SW480 (cell line): ENCODE measurements around the gene TDRD15.
"Not testable (repeated sequence)": the region's sequence is repeated elsewhere in the genome, so short reads cannot be mapped to it uniquely, and the experiment has no call there.

Experiments
- DNase-seq: peaks from one replicate; pipeline ENCODE4 v3.0.0-alpha.2; 2016; ENCODE audit warnings: low spot score

Gene TDRD15

DNA sequence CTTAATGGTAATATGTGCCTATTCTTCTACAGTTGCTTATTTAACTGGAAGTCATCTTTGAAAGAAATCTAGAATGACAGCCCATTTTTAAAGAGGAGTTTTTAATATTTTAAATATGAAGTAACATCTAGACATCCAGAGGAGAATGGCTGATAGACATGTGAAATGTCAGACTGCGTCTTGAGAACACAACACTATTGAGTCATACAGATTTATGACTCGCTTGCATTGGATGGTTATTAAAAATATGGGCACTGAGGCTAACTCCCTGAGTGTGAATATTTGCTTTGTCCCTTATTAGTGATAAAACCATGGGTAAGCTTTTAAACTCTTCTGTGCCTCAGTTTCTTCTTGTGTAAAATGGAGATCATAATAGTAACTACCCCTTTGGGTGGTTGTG is 22.9 kb downstream of the TDRD15 start:
- no peak for DNase-seq

DNA sequence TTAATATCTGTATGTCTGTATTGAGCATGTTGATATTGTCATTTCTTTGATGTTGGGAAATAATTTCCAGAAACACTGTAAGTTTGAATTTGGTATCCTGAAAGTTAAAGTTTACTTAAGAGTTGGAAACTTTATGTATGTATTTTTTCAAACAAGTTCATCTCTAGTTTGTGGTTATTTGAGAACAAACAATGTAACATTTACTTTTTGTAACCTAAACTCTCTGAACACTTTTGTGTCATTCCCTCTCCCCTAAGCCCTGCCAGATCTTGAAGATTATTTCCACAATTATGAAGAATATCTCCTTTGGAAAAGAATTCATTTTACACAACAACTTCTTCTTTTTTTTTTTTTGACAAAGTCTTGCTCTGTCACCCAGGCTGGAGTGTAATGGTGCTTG is 24.9 kb downstream of the TDRD15 start:
- no peak for DNase-seq

DNA sequence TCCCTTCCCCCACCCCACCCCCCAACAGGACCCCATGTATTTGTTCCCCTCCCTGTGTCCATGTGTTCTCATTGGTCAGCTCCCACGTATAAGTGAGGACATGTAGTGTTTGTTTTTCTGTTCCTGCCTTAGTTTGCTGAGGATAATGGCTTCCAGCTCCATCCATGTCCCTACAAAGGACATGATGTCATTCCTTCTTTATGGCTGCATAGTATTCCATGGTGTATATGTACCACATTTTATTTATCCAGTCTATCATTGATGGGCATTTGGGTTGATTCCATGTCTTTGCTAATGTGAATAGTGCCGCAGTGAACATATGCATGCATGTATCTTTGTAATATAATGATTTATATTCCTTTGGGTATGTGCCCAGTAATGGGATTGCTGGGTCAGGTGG is 27.5 kb downstream of the TDRD15 start:
- not testable (repeated sequence) for DNase-seq

DNA sequence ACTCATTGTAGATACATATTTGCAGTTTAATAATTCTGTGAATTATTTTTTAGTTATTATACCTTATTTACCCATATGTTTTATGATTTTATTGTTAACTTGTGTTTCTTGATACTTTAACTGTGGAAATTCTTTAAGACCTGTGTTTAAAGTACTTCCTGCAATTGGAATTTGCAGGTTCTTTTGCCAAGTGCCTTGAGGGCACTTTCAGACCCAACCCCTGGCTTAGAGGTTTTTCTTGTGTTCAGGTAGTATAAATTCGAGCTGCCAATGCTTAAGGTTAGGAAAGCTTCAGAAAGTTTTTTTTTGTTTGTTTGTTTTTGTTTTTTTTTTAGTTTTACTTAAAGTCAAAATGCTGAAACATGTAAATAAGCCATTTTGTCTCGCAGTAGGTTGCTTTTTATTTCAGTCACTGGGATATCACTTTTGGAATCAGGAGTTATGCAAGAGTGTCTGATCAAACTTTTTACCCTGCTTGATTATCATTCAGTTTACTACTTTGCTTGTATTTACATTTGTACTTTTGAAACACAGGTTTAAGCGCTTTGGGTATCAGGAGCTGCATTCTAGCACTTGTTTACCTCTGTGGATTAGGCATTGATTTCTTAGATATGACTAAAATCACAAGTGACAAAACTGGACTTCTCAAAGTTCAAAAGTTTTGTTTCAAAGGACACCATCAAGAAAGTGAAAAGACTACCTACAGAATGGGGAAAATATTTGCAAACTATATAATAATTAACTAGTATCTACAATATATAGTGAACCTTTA is 31.8 kb downstream of the TDRD15 start:
- no peak for DNase-seq

DNA sequence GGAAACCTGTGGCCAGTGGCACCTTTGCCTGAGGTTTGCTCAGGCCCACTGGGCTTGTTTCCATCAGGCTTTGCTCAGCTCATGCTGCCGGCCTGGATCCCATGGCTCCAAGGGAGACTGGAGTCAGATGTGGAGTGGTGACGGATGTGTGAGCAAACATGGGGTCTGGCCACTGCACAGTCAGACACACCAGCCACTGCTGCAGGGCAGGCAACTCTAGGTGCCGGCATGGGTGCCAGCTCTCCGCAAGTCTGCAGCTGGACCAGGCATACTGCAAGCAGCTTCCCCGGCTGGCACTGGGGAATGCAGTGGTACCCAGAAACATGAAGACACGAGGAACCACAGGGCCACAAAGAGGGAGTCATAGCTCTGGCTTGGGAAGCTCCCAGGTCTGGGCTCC is 37.4 kb downstream of the TDRD15 start:
- no peak for DNase-seq

DNA sequence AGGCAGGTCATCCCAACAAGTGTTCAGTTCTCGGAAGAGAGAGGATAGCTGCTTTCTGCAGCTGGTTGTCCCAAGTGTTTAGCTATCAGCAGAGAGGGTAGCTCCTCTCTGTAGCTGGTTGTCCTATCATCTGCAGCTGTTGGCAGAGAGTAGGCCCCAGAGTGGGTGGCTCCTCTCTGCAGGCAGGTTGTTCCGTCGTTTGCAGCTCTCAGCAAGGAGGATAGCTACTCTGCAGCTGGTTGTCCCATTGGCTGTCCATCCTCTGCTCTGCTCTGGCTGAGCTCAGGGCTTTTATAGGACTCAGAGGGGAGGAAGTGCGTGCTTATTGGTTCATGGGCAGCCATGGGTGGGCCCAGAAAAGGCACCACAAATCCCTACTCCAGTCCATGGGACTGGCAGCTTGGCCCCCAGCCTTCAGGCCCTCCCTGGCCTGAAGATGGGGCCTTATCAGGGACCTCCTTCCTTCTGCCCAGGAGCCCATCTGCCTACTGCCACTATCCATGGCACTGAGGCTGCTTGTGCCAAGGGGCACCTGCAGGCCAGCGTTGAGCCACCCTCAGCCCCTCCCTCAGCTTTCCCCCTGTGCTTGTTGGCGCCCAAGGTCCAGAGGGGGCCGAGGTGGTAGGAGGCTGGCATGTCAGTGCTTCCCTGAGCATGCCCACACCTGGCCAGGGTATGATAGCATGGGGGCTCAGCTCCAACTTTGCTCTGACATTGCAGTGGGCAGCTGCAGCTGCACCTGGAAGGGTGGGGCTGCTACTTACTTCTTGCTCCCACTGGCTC is 38.3 kb downstream of the TDRD15 start:
- DNase-seq: no peak

DNA sequence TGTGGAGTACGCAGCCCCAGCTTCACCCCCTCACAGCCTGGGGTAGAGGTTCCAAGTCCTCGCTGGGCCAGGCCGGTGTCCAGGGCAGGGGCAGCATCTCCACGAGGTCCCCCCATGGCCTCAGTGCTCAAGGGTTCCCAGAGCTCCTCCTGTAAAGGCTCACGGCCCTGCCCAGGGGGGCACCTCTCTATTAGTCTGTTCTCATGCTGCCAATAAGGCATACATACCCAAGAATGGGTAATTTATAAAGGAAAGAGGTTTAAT is 38.8 kb downstream of the TDRD15 start:
- DNase-seq: no peak

DNA sequence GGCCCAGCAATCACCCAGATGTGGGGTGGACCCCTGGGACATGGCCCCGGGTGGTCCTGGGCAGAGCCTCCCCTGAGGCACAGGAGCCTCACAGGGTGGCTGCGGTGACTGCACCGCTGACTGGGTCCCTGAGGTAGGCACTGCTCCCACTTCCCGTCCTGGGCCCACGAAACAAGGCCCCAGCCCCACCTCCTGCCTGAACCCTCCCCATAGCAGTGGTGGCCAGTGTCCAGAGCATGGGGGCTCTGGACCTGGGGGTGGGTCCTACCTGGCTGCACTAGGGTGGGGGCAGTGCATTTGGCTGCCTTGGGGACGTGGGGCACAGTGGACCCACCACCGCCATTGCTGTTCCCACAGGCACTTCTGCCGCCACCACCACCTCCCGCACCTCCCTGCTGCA is 39.4 kb downstream of the TDRD15 start:
- DNase-seq: no peak

DNA sequence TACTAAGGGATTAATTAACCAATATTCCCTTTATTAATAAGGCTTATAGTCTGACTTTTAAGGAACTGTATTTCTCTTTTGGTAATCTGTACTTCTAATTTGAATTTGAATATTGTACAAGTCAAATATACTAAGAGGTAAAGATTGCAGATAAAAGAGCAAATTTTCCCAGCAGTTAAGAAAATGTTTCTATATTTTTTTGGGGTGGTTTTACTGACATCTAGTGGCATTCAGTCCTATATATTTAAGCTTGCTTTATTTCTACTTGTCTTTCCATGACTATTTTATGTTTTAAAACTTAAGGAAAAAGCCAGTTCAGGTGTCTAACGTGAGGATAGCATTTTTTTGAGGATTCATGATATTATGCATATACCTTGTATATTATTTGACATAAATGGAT is 41.6 kb downstream of the TDRD15 start:
- no peak for DNase-seq

DNA sequence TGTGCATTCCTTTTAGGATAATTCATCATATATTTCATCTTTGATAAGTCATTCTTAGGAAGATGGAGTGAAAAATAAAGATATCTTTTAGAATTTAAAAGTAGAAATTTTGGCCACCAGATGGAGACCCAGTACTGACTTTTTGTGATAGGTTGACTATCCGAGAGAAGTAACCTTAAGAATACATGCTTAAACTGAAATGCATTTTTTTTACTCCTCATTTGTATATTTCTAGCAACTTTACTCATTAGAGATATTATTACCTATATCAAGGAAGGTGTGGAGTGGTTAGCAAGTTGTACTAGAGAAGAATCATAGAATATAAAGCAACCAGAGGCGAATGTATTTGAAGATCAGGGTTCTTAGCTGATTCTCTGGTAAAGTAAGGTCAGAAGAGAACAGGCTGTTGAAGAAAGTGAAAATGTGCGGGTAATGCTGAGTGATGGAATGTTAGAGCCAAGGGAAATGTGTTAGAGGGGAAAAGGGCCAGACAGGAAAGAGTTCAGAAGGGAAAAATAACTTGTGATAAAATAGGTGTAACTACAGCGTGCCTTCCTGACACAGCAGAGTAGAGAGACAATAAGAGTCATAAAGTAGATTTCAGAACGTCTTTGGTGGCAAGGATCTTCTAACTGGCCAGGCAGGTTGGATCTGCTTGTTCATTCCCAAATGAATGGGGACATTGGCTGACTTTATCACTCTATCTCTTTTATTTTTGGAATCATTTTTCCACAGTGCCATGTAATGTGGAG is 52.3 kb downstream of the TDRD15 start:
- DNase-seq: no peak

DNA sequence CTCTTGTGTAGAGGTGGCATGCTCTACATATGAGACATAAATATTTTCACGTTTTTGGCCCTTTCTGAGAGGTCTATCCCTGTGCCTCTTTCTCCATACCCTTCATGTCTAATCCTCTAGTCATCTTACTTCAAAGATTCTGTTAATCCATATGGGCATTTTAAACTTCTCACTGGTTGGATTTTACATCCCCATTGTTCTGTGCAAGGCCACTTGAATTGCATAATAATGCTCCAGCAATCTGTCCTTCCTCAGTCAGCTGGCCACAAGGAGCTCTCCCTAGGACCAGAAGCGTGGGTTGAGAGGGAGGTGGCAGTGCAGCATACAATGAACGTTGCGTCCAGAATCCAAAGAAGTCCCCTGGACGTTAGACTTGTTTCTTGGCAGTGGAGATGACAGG is 58.2 kb downstream of the TDRD15 start:
- DNase-seq: no peak

DNA sequence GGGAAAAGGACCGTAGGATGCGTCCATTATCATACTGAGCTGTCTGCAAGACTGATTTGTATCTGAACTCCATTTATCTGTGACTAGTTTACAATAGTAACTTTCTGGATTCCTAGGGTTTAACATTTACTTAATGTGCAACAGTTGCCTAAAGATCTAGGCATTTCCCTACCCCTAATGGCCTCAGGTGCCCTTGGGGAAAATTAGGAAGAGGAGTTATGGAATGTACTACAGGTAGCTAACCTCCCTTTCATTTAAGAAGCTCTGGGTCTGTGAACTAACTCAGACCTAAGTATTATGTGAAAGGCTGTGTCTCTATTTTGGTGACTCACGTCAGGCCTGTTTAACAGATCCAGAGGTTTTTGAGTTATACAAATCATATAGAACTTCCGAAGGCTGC is 59.5 kb downstream of the TDRD15 start:
- no peak for DNase-seq

DNA sequence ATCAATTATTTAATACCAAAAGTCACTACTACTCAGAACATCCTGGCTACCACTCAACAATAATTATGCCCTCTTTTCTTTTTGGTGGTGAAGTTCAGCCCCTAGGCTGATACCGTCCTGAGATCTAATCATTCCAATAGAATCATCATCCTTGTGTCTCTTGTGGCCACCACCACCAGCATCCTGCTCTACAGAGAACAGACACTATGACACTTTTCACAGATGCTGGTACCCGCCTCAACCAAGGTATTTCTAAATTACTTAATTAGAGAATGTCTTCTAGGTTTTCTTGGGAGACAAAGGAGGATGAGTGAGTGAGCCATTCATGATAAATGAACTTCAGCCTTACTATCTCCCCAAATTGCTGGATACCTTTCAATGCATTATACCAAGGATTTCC is 60.0 kb downstream of the TDRD15 start:
- DNase-seq: no peak

DNA sequence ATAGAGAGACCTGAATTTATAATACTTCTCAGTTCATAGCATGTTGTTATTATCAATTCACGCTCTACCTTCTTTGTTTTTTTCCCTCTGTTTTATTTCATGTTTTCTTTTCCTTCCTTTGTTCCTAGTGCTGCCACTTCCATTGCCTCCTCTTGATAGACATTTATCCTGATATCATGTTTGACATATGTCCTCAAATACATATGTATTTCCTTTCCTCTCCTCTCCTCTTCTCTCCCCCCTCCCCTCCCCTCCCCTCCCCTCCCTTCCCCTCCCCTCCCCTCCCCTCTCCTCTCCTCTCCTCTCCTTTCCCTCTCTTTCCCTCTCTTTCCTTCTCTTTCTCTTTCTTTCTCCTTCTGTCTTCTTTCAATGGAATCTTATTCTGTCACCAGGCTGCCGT is 67.8 kb downstream of the TDRD15 start:
- DNase-seq: no peak
